Forelimb muscle (tissue), 1 donor: ENCODE measurements around the gene PLEKHJ1. TPM values are rescaled to one million over a fixed set of nuclear protein-coding genes. Genes with fewer than 3 reads are reported as not detected.

Source experiments
- polyA plus RNA-seq: library from polyadenylated mRNA; unstranded; fragments of 120-200 nt; gene quantifications from one replicate; pipeline ENCODE4 v1.2.1, GENCODE V29; 2013; ENCODE audit not compliant: insufficient read length

Gene PLEKHJ1
- polyA plus RNA-seq, 1 donor: 64.0 TPM

Other genes starting within 250 kb of the PLEKHJ1 start
- 68.1 TPM for gene BTBD2, start 220.6 kb downstream of the PLEKHJ1 start, polyA plus RNA-seq
- gene MKNK2, start 185.1 kb downstream of the PLEKHJ1 start, polyA plus RNA-seq: 95.0 TPM
- gene MOB3A, start 140.0 kb downstream of the PLEKHJ1 start, polyA plus RNA-seq: 13.4 TPM
- 1.1 TPM for gene IZUMO4, start 139.4 kb downstream of the PLEKHJ1 start, polyA plus RNA-seq
- 53.5 TPM for gene AP3D1, start 84.8 kb downstream of the PLEKHJ1 start, polyA plus RNA-seq
- 20.0 TPM for gene DOT1L, start 72.4 kb downstream of the PLEKHJ1 start, polyA plus RNA-seq
- gene SF3A2, start 495 bp upstream of the PLEKHJ1 start, polyA plus RNA-seq: 63.8 TPM
- gene AMH, start 13.0 kb upstream of the PLEKHJ1 start, polyA plus RNA-seq: 6.1 TPM
- 84.3 TPM for gene JSRP1, start 20.1 kb upstream of the PLEKHJ1 start, polyA plus RNA-seq
- 0.05 TPM for gene PEAK3, start 45.8 kb upstream of the PLEKHJ1 start, polyA plus RNA-seq
- 0.13 TPM for gene LINGO3, start 71.8 kb upstream of the PLEKHJ1 start, polyA plus RNA-seq
- gene LSM7, start 92.3 kb upstream of the PLEKHJ1 start, polyA plus RNA-seq: 68.1 TPM
- 45.2 TPM for gene SPPL2B, start 92.4 kb upstream of the PLEKHJ1 start, polyA plus RNA-seq
- gene TMPRSS9, start 123.9 kb upstream of the PLEKHJ1 start, polyA plus RNA-seq: 0.38 TPM
- gene TIMM13, start 191.3 kb upstream of the PLEKHJ1 start, polyA plus RNA-seq: 90.5 TPM
- gene LMNB2, start 220.6 kb upstream of the PLEKHJ1 start, polyA plus RNA-seq: 54.7 TPM
- 7.4 TPM for gene GADD45B, start 239.8 kb upstream of the PLEKHJ1 start, polyA plus RNA-seq